ENCODE data around the gene TOMM5.

DNA sequence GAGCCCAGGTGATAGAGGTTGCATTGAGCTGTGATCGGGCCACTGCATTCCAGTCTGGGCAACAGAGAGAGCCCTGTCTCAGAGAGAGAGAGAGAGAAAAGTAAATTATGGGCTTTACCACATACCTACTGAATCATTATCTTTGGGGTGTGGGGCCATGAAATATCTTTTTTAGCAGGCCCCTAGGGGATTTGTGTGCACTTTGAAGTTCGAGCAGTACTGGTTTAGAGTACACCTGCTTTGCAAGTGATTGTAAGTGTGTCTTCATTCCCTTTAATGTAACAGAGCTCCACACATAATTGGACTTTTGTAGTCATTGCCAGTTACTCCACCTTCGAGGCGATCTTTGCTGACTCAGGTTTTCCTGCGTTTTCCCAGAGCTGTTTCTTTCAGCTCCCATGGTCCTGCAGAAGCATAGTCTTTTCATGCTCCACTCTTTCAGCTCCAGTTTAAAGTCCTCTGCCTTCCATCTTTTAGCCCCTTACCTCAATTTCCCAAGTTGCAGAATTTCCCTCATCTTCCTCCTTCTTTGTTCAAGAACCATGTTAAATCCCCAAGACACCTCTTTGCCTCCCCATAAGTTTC, 34.4 kb upstream of the TOMM5 start:
- TF ChIP-seq, protein P1, sequence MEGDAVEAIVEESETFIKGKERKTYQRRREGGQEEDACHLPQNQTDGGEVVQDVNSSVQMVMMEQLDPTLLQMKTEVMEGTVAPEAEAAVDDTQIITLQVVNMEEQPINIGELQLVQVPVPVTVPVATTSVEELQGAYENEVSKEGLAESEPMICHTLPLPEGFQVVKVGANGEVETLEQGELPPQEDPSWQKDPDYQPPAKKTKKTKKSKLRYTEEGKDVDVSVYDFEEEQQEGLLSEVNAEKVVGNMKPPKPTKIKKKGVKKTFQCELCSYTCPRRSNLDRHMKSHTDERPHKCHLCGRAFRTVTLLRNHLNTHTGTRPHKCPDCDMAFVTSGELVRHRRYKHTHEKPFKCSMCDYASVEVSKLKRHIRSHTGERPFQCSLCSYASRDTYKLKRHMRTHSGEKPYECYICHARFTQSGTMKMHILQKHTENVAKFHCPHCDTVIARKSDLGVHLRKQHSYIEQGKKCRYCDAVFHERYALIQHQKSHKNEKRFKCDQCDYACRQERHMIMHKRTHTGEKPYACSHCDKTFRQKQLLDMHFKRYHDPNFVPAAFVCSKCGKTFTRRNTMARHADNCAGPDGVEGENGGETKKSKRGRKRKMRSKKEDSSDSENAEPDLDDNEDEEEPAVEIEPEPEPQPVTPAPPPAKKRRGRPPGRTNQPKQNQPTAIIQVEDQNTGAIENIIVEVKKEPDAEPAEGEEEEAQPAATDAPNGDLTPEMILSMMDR (IDR thresholded peaks at IDR 0.05; ENCODE audit: poor library complexity, severe bottlenecking): no peak
- TF ChIP-seq, protein P2, sequence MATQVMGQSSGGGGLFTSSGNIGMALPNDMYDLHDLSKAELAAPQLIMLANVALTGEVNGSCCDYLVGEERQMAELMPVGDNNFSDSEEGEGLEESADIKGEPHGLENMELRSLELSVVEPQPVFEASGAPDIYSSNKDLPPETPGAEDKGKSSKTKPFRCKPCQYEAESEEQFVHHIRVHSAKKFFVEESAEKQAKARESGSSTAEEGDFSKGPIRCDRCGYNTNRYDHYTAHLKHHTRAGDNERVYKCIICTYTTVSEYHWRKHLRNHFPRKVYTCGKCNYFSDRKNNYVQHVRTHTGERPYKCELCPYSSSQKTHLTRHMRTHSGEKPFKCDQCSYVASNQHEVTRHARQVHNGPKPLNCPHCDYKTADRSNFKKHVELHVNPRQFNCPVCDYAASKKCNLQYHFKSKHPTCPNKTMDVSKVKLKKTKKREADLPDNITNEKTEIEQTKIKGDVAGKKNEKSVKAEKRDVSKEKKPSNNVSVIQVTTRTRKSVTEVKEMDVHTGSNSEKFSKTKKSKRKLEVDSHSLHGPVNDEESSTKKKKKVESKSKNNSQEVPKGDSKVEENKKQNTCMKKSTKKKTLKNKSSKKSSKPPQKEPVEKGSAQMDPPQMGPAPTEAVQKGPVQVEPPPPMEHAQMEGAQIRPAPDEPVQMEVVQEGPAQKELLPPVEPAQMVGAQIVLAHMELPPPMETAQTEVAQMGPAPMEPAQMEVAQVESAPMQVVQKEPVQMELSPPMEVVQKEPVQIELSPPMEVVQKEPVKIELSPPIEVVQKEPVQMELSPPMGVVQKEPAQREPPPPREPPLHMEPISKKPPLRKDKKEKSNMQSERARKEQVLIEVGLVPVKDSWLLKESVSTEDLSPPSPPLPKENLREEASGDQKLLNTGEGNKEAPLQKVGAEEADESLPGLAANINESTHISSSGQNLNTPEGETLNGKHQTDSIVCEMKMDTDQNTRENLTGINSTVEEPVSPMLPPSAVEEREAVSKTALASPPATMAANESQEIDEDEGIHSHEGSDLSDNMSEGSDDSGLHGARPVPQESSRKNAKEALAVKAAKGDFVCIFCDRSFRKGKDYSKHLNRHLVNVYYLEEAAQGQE (IDR thresholded peaks at IDR 0.05; ENCODE audit: borderline replicate concordance): no peak
- TF ChIP-seq EZH2 (IDR thresholded peaks at IDR 0.05; ENCODE audit: borderline replicate concordance, insufficient read depth, low read length, poor library complexity, severe bottlenecking): no peak

Data from neural cell (in vitro differentiated cells).